ENCODE data around the gene CARM1.

Gene CARM1

DNA sequence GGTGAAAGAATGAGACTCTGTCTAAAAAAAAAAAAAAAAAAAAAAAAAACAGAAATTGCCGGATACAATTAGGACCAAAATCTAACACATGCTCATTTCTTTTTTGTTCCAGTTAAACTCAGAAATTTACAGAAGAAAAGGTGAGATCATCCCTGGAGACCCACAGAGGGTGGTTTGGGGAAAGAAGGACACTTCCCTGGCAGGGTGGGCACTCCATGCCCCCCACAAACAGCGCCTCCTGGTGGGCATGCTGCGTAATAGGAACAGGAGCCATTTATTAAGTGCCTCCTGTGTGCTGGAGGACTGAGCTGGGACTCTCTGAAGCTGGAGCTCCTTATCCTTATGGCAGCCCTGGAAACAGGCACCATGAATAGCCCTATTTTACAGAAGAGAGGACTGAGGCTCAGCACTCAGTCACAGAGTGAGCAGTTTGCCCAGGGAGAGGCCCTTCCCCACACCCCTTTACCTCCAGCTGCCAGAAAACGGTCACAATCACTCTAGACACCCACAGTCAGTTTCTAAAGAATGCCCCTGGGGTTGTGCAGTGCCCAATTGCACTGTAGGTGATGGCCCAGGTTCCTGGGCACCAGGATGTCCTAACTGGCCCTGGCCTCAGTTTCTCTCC lies 13.0 kb upstream of the CARM1 start:
- TF ChIP-seq, protein P1, sequence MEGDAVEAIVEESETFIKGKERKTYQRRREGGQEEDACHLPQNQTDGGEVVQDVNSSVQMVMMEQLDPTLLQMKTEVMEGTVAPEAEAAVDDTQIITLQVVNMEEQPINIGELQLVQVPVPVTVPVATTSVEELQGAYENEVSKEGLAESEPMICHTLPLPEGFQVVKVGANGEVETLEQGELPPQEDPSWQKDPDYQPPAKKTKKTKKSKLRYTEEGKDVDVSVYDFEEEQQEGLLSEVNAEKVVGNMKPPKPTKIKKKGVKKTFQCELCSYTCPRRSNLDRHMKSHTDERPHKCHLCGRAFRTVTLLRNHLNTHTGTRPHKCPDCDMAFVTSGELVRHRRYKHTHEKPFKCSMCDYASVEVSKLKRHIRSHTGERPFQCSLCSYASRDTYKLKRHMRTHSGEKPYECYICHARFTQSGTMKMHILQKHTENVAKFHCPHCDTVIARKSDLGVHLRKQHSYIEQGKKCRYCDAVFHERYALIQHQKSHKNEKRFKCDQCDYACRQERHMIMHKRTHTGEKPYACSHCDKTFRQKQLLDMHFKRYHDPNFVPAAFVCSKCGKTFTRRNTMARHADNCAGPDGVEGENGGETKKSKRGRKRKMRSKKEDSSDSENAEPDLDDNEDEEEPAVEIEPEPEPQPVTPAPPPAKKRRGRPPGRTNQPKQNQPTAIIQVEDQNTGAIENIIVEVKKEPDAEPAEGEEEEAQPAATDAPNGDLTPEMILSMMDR (conservative IDR thresholded peaks at IDR 0.05; ENCODE audit: control insufficient read depth, insufficient read depth, low read depth, low read length), result peak; percentile 93
- DNase-seq (ENCODE audit: low read depth), result peak; percentile 28
- H3K4me3 ChIP-seq (ENCODE audit: control insufficient read depth, low read depth, low read length), result no peak overlapping the region

DNA sequence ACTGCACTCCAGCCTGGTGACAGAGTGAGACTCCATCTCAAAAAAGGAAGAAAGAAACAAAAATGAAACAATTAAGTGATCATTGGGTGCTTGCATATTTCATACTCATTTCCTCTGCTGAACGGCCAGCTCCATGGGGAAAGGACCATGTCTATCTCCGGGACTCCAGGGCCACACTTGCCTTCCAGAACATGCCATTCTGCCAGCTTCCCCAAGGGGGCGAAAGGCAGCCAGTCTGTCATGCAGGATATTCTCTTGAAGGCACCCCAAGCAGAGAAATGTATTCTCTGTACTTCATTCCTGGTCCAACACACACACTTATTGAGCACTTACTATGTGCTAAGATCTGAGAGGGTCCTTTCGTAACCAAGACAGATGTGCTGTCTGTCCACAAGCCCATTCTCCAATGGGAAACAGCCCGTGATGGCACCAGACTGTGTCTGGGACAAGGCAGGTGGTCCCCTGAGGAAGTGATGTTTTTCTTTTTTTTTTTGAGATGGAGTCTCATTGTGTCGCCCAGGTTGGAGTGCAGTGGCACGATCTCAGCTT lies 10.2 kb upstream of the CARM1 start:
- no peak for DNase-seq (ENCODE audit: low read depth)
- TF ChIP-seq, protein P1 (conservative IDR thresholded peaks at IDR 0.05; ENCODE audit: control insufficient read depth, insufficient read depth, low read depth, low read length), result peak; percentile 59
- no peak overlapping the region for H3K4me3 ChIP-seq (ENCODE audit: control insufficient read depth, low read depth, low read length)

DNA sequence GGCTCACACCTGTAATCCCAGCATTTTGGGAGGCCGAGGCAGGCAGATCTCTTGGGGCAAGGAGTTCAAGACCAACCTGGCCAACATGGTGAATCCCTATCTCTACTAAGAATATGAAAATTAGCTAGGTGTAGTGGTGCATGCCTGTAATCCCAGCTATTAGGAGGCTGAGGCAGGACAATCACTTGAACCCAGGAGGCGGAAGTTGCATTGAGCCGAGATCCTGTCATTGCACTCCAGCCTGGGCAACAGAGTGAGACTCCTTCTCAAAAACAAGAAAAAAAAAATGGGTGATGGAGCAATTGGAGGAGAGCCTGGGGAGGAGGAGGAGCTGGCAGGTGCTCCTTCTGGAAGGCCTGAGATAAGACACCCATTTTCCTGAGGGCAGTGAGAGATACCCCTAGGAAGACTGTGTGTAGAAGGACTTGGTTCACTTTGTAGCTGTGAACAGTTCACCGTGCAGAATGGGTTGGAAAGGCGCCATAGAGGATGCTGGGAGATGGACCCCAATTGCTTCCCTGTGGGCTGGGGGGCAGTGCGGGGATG lies 8.7 kb upstream of the CARM1 start:
- TF ChIP-seq, protein P1 (conservative IDR thresholded peaks at IDR 0.05; ENCODE audit: control insufficient read depth, insufficient read depth, low read depth, low read length), result no peak
- H3K4me3 ChIP-seq (ENCODE audit: control insufficient read depth, low read depth, low read length), result no peak overlapping the region
- no peak for DNase-seq (ENCODE audit: low read depth)

DNA sequence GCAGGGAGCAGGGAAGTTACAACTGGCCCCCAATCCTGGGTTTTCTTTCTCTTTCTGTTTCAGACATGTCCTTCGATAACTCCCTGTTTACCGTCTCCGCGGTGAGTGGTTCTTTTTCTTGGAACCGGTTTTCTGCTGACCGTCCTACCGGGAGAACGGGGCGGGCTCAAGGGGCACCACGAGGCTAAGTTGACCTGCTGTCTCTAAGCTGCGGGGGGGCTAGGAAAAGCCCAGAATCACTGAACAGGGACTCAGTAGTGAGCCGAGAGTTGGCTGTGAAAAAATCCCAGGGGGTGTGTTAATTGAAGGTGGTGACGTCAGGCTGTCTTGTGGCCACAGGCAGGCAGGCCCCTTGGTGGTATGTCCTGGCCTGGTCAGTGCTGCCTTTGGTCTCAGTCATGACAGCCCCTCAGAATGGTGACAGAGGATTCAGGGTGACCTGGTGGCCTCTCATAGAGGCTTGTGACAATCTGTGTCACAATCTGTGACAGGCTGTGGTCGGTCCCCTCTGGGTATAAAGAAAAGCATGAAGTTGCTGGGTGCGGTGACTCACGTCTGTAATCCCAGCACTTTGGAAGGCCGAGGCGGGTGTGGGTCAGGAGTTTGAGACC lies 8.1 kb upstream of the CARM1 start:
- TF ChIP-seq, protein P1 (conservative IDR thresholded peaks at IDR 0.05; ENCODE audit: control insufficient read depth, insufficient read depth, low read depth, low read length), result no peak
- peak; percentile 72 for DNase-seq (ENCODE audit: low read depth)
- no peak overlapping the region for H3K4me3 ChIP-seq (ENCODE audit: control insufficient read depth, low read depth, low read length)

DNA sequence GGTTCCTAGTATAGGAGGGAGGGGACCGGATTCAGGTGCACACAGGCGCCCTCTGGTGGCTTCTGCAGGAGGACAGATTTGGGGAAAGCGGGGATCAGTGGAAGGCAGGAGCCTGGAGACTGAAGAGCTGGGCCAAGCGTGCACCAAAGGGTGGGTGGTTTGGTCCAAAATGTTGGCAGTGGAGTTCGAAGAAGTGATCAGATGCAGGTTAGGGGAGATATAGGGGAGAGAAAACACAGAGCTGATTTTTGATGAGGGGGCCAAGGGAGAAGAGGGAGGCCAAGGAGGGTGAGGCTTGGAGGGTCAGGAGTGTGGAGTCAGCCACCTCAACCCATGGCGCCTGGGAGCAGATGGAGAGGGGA lies 6.8 kb upstream of the CARM1 start:
- H3K4me3 ChIP-seq (ENCODE audit: control insufficient read depth, low read depth, low read length), result no peak overlapping the region
- TF ChIP-seq, protein P1 (conservative IDR thresholded peaks at IDR 0.05; ENCODE audit: control insufficient read depth, insufficient read depth, low read depth, low read length), result peak; percentile 91
- DNase-seq (ENCODE audit: low read depth), result peak; percentile 71

DNA sequence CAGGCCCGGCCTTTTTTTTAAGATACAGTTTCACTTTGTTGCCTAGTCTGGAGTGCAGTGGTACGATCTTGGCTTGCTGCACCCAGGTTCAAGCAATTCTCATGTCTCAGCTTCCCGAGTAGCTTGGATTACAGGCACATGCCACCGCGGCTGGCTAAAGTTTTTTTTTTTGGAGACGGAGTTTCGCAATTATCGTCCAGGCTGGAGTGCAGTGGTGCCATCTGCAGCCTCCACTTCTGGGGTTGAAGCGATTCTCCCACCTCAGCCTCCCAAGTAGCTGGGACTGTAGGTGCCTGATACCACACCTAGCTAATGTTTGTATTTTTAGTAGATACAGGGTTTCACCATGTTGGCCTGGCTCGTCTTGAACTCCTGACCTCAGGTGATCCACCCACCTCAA lies 4.9 kb upstream of the CARM1 start:
- TF ChIP-seq, protein P1 (conservative IDR thresholded peaks at IDR 0.05; ENCODE audit: control insufficient read depth, insufficient read depth, low read depth, low read length), result no peak
- DNase-seq (ENCODE audit: low read depth), result no peak
- no peak overlapping the region for H3K4me3 ChIP-seq (ENCODE audit: control insufficient read depth, low read depth, low read length)
